Measurements from ENCODE around the gene WBP2.

DNA sequence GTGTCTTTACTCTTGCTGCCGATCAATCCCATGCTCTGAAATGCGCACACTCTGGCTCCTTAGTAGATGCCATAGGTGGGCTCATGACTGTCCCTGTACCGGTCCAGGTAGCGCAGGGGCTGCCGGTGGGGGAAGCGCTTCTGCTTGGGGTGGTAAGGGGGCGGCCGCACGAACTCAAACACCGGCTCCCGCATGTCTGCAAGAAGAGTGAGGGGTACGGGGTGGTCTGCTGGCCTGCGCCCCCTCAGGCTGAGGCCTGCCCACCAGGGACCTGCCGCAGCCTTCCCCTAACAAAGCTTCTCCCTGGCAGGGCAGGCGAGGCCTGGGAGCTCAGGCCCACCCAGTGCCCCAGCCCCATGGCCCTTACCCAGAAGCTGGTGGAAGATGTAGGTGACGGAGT, 43.7 kb upstream of the WBP2 start:
- TF ChIP-seq, protein P1, sequence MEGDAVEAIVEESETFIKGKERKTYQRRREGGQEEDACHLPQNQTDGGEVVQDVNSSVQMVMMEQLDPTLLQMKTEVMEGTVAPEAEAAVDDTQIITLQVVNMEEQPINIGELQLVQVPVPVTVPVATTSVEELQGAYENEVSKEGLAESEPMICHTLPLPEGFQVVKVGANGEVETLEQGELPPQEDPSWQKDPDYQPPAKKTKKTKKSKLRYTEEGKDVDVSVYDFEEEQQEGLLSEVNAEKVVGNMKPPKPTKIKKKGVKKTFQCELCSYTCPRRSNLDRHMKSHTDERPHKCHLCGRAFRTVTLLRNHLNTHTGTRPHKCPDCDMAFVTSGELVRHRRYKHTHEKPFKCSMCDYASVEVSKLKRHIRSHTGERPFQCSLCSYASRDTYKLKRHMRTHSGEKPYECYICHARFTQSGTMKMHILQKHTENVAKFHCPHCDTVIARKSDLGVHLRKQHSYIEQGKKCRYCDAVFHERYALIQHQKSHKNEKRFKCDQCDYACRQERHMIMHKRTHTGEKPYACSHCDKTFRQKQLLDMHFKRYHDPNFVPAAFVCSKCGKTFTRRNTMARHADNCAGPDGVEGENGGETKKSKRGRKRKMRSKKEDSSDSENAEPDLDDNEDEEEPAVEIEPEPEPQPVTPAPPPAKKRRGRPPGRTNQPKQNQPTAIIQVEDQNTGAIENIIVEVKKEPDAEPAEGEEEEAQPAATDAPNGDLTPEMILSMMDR (IDR thresholded peaks at IDR 0.05; ENCODE audit: low read length) = no peak
- TF ChIP-seq EZH2phosphoT487 (IDR thresholded peaks at IDR 0.05; ENCODE audit: low read length) = no peak

Data from MM.1S (cell line).